HG03135 (cell line): ENCODE results near the gene SNAI3.

Source experiments
- ATAC-seq: cut with Tn5 transposase; IDR thresholded peaks from one replicate; pipeline ENCODE4 v1.9.1; 2021; ENCODE audit warnings: mild to moderate bottlenecking, moderate library complexity; ENCODE audit not compliant: unreplicated experiment

The SNAI3 gene

GRCh38 chr16:88721815-88722755 lies 35.8 kb upstream of the SNAI3 start:
- ATAC-seq, result no peak

GRCh38 chr16:88721236-88721635 lies 34.9 kb upstream of the SNAI3 start:
- no peak for ATAC-seq

GRCh38 chr16:88720396-88720970 lies 34.2 kb upstream of the SNAI3 start:
- no peak for ATAC-seq

- no peak for ATAC-seq
Measured at GRCh38 chr16:88719933-88720296, 33.6 kb upstream of the SNAI3 start.

- ATAC-seq, result no peak
Measured at GRCh38 chr16:88719267-88719932, 33.1 kb upstream of the SNAI3 start.

GRCh38 chr16:88718178-88718577 lies 31.9 kb upstream of the SNAI3 start:
- ATAC-seq, result no peak

- ATAC-seq, result no peak
Measured at GRCh38 chr16:88716601-88717001, 30.3 kb upstream of the SNAI3 start.

- no peak for ATAC-seq
Measured at GRCh38 chr16:88716201-88716600, 29.9 kb upstream of the SNAI3 start.

- no peak for ATAC-seq
Measured at GRCh38 chr16:88715312-88716190, 29.2 kb upstream of the SNAI3 start.

GRCh38 chr16:88714420-88715302 lies 28.4 kb upstream of the SNAI3 start:
- ATAC-seq, result no peak

GRCh38 chr16:88713568-88714419 lies 27.5 kb upstream of the SNAI3 start:
- no peak for ATAC-seq

GRCh38 chr16:88713054-88713453 lies 26.7 kb upstream of the SNAI3 start:
- no peak for ATAC-seq

- no peak for ATAC-seq
Measured at GRCh38 chr16:88712362-88712979, 26.2 kb upstream of the SNAI3 start.

- ATAC-seq, result no peak
Measured at GRCh38 chr16:88711750-88712340, 25.5 kb upstream of the SNAI3 start.

- ATAC-seq, result no peak
Measured at GRCh38 chr16:88710556-88710955, 24.2 kb upstream of the SNAI3 start.

- no peak for ATAC-seq
Measured at GRCh38 chr16:88706965-88707826, 20.9 kb upstream of the SNAI3 start.
